Measurements from ENCODE around the gene MBD4.

MBD4 gene

DNA sequence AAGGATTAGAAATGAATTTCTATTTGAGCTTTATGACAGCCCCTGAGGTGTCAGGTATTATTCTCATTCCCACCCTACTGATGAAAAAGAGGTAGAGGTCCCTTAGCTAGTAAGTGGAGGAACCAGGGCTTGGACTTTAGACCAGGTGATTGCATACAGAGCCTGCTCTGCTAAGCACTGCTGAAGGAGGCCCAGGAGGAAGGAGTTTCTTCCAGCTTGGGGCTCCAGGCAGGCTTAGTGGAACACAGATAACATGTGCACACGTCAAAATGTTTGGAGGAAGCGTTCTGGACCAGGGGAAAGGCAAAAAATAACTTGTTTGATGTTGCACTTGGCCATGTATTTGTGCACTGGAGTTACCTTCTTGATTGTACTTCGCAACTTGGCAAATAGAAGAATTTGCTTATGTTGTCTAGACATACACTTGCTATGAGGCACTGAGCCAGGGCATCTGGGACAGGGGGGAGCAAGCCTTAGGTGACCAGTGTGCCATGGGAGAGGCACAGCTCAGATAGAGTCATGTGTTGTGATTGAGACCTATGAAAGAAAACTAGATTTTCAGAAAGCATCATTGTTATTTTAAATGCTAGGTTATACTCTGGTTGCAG, 22.7 kb upstream of the MBD4 start:
- DNase-seq = no peak

DNA sequence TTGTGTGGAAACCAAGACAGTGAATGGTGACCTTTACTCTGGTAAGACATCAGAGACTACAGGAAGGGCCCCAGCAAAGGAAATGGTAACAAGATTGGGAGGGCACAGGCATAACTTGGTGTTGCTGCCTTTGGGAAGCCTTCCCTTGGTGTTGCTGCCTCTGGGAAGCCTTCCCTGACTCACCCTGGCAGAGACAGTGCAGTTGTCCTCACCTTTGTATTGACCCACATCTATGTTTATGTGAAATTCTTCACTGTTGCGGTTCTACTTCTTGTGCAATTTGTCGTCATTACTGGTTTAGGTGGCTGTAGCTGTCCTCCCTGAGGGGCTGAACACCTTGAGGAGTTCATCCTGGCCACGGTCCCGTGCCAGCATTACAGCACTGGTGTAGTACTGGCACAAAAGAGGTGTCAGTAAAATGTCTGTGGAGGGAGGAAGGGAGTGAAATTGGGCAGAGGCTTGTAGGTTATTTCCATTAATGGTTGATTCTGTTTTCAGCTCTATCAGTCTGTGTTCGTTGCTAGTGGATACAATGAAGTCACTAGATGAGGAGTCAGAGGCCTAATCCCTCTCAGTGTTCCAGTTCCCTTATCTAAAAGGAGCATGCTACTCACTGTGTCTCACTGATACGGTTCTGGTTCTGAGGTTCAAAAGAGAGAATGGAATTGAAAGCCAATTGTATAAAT, 21.9 kb upstream of the MBD4 start:
- DNase-seq = no peak

- no peak for DNase-seq
Observed at GRCh38 chr3:129461022-129461421, 21.3 kb upstream of the MBD4 start.

- no peak for DNase-seq
Observed at GRCh38 chr3:129460572-129460971, 20.8 kb upstream of the MBD4 start.

GRCh38 chr3:129460155-129460554, 20.4 kb upstream of the MBD4 start:
- DNase-seq = no peak

- no peak for DNase-seq
Observed at GRCh38 chr3:129453732-129454131, 14.0 kb upstream of the MBD4 start.

GRCh38 chr3:129449279-129450115, 9.7 kb upstream of the MBD4 start:
- DNase-seq = no peak

DNA sequence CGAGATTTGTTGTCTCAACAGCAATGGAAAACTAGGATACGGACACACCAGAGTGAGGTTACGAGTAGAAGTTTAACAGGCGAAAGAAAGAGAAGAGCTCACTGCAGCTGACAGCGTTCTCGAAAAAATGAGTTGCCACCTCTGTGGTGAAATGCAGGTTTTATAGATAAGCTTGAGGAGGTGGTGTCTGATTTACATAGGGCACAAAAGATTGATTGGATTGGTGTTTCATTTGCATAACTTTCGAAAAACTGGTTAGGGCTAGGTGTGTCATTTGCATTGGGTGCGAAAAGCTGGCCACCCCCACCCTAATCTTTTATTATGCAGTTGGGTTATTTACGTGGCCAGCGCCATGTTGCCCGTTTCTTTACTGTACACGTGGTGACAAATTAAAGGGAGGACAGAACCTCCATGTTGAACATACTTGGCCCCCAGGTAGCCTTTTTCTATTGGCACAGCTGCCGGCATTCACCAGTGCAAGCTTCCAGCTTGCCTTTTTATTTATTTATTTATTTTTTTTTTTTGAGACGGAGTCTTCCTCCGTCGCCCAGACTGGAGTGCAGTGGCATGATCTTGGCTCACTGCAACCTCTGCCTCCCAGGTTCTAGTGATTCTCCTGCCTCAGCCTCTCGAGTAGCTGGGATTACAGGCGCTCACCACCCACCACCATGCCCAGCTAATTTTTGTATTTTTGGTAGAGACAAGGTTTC, 8.6 kb upstream of the MBD4 start:
- DNase-seq = no peak

GRCh38 chr3:129446926-129447325, 7.2 kb upstream of the MBD4 start:
- DNase-seq = no peak

GRCh38 chr3:129445471-129445870, 5.7 kb upstream of the MBD4 start:
- DNase-seq = no peak

GRCh38 chr3:129442947-129443346, 3.2 kb upstream of the MBD4 start:
- DNase-seq = no peak

GRCh38 chr3:129442486-129442885, 2.7 kb upstream of the MBD4 start:
- DNase-seq = no peak

- no peak for DNase-seq
Observed at GRCh38 chr3:129441782-129442181, 2.0 kb upstream of the MBD4 start.

GRCh38 chr3:129441215-129441614, 1.5 kb upstream of the MBD4 start:
- DNase-seq = no peak

- DNase-seq = no peak
Observed at GRCh38 chr3:129440618-129441190, 956 bp upstream of the MBD4 start.

GRCh38 chr3:129439226-129439816, 427 bp downstream of the MBD4 start:
- DNase-seq = peak; percentile 73

DNA sequence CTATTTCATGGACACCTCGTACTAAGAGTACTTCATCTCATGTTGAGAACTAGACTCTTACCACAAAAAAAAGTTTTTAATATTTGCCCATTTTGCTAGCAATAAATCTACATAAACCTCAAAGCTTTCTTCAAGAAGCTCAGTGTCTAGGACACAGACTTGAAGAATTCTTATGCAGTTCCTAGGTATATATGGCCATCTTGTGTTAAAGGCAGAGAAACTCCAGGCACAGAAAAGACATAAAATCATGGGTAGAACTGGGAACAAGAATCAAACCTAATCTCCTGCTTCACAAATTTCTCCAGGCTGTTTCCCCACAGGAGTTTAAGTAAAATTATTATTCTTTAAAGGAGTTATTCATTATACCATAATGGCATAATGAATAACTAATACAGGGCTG, 4.4 kb downstream of the MBD4 start:
- no peak for DNase-seq

DNA sequence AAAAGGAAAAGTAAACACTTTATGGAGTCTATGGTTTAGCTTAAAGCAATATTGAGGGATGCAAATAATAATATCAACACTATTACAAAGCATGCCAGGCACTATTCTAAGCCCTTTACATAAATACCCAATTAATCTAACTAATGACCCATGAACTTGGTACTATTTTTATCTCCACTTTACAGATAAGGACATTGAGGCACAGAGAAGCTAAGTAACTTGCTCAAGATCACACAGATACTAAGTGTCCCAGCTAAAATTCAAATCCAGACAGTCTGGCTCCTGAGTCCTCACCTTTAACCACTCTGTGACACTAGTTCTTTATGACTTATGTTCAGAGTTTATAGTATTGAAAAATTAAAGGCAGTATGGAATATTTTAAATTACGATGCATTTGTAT, 5.6 kb downstream of the MBD4 start:
- DNase-seq = no peak

DNA sequence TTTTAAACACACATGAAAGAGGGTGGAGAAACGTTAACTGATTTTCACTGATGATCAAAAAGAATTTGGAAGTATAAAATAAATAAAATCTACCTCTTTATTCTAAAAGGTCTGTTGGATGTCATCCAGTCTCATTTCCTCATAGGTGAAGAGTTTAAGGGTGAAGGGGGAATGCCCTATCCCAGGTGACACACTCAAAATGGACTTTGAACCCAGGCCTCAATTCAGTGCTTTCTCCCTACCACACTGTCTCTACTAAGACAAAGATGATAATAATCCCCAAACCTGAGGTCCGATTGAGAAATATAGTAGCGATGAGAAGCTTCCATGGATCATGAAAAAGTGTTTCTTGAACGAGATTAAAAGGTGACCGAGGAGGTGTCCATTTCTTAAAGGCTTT, 6.2 kb downstream of the MBD4 start:
- no peak for DNase-seq

DNA sequence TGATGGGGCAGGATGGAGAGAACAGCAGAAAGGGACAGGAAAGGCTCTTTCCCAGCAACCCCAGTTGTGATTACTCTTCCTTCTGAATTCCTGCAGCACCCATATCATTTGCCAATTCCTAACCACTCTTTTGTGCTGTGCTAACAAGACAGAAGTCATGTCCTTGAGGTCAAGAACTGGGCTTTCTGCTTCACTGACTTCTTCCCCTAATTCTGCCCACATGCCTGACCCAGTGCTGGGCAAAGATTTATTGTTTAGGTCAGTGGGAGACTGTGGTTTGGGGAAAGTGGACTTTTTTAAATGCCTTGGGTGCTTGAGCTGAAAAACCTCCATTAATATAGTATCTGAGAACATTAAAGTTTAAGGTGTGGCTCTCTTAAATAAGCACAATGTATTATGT, 7.1 kb downstream of the MBD4 start:
- no peak for DNase-seq

DNA sequence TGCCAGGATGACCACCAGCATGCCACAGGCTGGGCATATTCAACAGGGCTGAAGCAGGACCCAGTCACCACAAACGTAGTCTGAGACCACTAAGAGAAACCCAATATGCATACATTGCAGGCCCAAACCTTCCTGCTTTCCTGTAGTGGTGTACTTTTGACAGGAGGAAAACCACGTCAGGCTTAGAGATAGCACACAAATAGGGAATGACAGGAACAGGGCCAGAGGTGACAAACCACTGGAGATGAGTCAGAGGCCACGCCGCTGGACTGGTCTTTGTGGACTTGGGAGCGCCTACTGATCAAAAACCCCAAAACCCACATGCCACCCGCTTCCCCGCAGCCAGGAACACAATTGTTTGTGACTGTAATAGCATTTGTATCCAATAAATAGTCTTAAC, 7.7 kb downstream of the MBD4 start:
- no peak for DNase-seq

GRCh38 chr3:129429602-129430001, 10.1 kb downstream of the MBD4 start:
- no peak for DNase-seq

- no peak for DNase-seq
Observed at GRCh38 chr3:129429080-129429451, 10.7 kb downstream of the MBD4 start.

All from activated CD8-positive, alpha-beta memory T cell treated with anti-CD3 and anti-CD28 coated beads, Interleukin-2, amount 50 U/mL, for 48 hours (primary cell).